ENCODE measurements around the gene ARL14.
"Not testable (repeated sequence)": the region's sequence is repeated elsewhere in the genome, so short reads cannot be mapped to it uniquely, and the experiment has no call there.

The ARL14 gene

GRCh38 chr3:160678292-160678842 is 1.4 kb downstream of the ARL14 start:
- no peak for DNase-seq

GRCh38 chr3:160684368-160684740 is 7.4 kb downstream of the ARL14 start:
- DNase-seq, result no peak

- no peak for DNase-seq
Observed at GRCh38 chr3:160685144-160685766, 8.3 kb downstream of the ARL14 start.

- no peak for DNase-seq
Observed at GRCh38 chr3:160686955-160687535, 10.1 kb downstream of the ARL14 start.

GRCh38 chr3:160691151-160691550 is 14.2 kb downstream of the ARL14 start:
- no peak for DNase-seq

- DNase-seq, result no peak
Observed at GRCh38 chr3:160691962-160692361, 15.0 kb downstream of the ARL14 start.

- DNase-seq, result no peak
Observed at GRCh38 chr3:160693191-160693590, 16.2 kb downstream of the ARL14 start.

- DNase-seq, result no peak
Observed at GRCh38 chr3:160694345-160694744, 17.4 kb downstream of the ARL14 start.

- DNase-seq, result no peak
Observed at GRCh38 chr3:160695003-160695402, 18.0 kb downstream of the ARL14 start.

- no peak for DNase-seq
Observed at GRCh38 chr3:160695915-160696327, 19.0 kb downstream of the ARL14 start.

GRCh38 chr3:160697637-160698380 is 20.8 kb downstream of the ARL14 start:
- DNase-seq, result no peak

GRCh38 chr3:160698599-160699195 is 21.7 kb downstream of the ARL14 start:
- no peak for DNase-seq

GRCh38 chr3:160701490-160701889 is 24.5 kb downstream of the ARL14 start:
- DNase-seq, result no peak

GRCh38 chr3:160702290-160702689 is 25.3 kb downstream of the ARL14 start:
- DNase-seq, result no peak

- DNase-seq, result no peak
Observed at GRCh38 chr3:160703974-160704373, 27.0 kb downstream of the ARL14 start.

- no peak for DNase-seq
Observed at GRCh38 chr3:160707187-160707794, 30.3 kb downstream of the ARL14 start.

GRCh38 chr3:160709477-160710182 is 32.7 kb downstream of the ARL14 start:
- DNase-seq, result no peak

GRCh38 chr3:160713144-160713543 is 36.2 kb downstream of the ARL14 start:
- DNase-seq, result not testable (repeated sequence)

- no peak for DNase-seq
Observed at GRCh38 chr3:160719710-160720109, 42.8 kb downstream of the ARL14 start.

GRCh38 chr3:160720123-160720746 is 43.3 kb downstream of the ARL14 start:
- no peak for DNase-seq

GRCh38 chr3:160722331-160722730 is 45.4 kb downstream of the ARL14 start:
- DNase-seq, result no peak

- DNase-seq, result no peak
Observed at GRCh38 chr3:160725338-160725737, 48.4 kb downstream of the ARL14 start.
